ENCODE data around the gene DHRS13.

DNA sequence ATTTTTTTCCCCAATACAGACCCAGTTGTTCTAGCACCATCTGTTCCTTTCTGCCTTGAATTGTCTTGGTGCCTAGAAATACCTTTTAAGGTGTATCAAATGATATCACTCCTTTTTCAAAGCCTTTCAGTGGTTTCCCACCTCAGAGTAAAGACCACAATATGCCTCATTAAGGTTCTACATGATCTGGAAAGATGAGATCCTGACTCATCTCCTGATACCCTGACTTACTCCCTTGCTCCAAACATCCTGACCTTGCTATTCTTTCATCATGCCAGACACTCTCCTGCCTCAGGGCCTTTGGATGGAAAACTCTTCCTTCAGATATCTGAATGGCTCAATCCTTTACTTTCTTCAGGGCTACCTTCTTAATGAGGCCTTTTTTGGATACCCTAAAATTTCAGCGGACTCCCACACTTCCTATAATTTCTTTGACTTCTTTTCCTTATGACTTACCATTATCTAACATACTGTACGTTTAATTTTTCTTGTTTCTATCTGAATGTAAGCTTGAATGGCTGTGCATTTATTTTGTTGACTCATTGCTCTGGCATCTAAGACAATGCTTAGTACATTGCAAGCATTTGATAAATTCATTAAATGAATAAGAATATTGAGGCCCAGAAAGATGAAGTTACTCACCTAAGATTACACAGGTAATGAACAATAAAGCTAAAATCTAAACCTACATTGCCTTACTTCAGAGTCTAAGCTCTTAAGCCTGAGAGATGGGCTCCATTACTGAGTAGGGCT lies 24.5 kb downstream of the DHRS13 start:
- TF ChIP-seq, protein P1, sequence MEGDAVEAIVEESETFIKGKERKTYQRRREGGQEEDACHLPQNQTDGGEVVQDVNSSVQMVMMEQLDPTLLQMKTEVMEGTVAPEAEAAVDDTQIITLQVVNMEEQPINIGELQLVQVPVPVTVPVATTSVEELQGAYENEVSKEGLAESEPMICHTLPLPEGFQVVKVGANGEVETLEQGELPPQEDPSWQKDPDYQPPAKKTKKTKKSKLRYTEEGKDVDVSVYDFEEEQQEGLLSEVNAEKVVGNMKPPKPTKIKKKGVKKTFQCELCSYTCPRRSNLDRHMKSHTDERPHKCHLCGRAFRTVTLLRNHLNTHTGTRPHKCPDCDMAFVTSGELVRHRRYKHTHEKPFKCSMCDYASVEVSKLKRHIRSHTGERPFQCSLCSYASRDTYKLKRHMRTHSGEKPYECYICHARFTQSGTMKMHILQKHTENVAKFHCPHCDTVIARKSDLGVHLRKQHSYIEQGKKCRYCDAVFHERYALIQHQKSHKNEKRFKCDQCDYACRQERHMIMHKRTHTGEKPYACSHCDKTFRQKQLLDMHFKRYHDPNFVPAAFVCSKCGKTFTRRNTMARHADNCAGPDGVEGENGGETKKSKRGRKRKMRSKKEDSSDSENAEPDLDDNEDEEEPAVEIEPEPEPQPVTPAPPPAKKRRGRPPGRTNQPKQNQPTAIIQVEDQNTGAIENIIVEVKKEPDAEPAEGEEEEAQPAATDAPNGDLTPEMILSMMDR (IDR thresholded peaks at IDR 0.05) = no peak
- TF ChIP-seq POLR2A (IDR thresholded peaks at IDR 0.05; ENCODE audit: low read length) (no peak), JUN (IDR thresholded peaks at IDR 0.05) (no peak), CEBPB (IDR thresholded peaks at IDR 0.05) (no peak), MAFK (IDR thresholded peaks at IDR 0.05; ENCODE audit: partially characterized antibody) (no peak), EP300 (IDR thresholded peaks at IDR 0.05) (no peak), RNF2 (IDR thresholded peaks at IDR 0.05; ENCODE audit: borderline replicate concordance, low read depth) (no peak), ZSCAN20 (CRISPR knock-in tag; IDR thresholded peaks at IDR 0.05) (no peak), RAD21 (conservative IDR thresholded peaks at IDR 0.05 in 1 of 2, IDR thresholded peaks at IDR 0.05 in 1 of 2) (no peak), POLR2AphosphoS2 (conservative IDR thresholded peaks at IDR 0.05; ENCODE audit: low read length) (no peak), HDAC2 (IDR thresholded peaks at IDR 0.05) (no peak)
- TF ChIP-seq, protein P2, sequence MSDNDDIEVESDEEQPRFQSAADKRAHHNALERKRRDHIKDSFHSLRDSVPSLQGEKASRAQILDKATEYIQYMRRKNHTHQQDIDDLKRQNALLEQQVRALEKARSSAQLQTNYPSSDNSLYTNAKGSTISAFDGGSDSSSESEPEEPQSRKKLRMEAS (IDR thresholded peaks at IDR 0.05) = no peak
- TF ChIP-seq, protein P3, sequence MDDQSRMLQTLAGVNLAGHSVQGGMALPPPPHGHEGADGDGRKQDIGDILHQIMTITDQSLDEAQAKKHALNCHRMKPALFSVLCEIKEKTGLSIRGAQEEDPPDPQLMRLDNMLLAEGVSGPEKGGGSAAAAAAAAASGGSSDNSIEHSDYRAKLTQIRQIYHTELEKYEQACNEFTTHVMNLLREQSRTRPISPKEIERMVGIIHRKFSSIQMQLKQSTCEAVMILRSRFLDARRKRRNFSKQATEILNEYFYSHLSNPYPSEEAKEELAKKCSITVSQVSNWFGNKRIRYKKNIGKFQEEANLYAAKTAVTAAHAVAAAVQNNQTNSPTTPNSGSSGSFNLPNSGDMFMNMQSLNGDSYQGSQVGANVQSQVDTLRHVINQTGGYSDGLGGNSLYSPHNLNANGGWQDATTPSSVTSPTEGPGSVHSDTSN (IDR thresholded peaks at IDR 0.05) = no peak
- TF ChIP-seq, protein P4, sequence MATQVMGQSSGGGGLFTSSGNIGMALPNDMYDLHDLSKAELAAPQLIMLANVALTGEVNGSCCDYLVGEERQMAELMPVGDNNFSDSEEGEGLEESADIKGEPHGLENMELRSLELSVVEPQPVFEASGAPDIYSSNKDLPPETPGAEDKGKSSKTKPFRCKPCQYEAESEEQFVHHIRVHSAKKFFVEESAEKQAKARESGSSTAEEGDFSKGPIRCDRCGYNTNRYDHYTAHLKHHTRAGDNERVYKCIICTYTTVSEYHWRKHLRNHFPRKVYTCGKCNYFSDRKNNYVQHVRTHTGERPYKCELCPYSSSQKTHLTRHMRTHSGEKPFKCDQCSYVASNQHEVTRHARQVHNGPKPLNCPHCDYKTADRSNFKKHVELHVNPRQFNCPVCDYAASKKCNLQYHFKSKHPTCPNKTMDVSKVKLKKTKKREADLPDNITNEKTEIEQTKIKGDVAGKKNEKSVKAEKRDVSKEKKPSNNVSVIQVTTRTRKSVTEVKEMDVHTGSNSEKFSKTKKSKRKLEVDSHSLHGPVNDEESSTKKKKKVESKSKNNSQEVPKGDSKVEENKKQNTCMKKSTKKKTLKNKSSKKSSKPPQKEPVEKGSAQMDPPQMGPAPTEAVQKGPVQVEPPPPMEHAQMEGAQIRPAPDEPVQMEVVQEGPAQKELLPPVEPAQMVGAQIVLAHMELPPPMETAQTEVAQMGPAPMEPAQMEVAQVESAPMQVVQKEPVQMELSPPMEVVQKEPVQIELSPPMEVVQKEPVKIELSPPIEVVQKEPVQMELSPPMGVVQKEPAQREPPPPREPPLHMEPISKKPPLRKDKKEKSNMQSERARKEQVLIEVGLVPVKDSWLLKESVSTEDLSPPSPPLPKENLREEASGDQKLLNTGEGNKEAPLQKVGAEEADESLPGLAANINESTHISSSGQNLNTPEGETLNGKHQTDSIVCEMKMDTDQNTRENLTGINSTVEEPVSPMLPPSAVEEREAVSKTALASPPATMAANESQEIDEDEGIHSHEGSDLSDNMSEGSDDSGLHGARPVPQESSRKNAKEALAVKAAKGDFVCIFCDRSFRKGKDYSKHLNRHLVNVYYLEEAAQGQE (IDR thresholded peaks at IDR 0.05) = no peak

All from A549 (cell line).